Measurements from ENCODE around the gene RASGRP3.

The RASGRP3 gene

DNA sequence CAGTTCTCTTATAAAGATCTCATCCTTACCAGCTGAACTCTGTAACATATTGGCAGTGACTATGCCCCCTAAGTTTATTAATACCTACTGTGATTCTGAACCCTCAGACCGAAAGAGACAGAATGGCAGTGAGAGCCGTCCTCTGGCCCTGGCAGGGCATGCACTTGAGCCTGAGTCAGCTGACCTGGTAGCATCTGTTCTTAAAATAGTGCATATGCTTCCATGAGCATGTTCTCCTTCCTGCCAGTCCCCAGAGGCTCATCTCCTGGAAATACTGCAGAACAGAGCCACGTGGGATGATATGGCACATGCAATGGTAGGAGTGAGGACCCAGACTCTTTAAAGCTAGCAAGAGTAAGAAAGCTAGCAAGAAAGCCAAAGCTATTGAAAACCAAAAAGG is 59.0 kb downstream of the RASGRP3 start:
- Mint-ChIP-seq H3K4me3 (no peak overlapping the region), H3K27me3 (no peaks in the 10 kb centered on the region), H3K36me3 (ENCODE audit: low read depth) (peaks cover 3% of the 10 kb centered on the region), H3K4me1 (ENCODE audit: low read depth) (no peaks in the 10 kb centered on the region), H3K9me3 (no peaks in the 10 kb centered on the region), H3K27ac (no peak overlapping the region)
- DNase-seq: no peak

- no peaks in the 10 kb centered on the region for H3K27me3 Mint-ChIP-seq
- H3K4me1 Mint-ChIP-seq (ENCODE audit: low read depth): no peaks in the 10 kb centered on the region
- DNase-seq: no peak
- no peaks in the 10 kb centered on the region for H3K9me3 Mint-ChIP-seq
- H3K4me3 Mint-ChIP-seq: no peak overlapping the region
- no peak overlapping the region for H3K27ac Mint-ChIP-seq
- peaks cover 11% of the 10 kb centered on the region for H3K36me3 Mint-ChIP-seq (ENCODE audit: low read depth)
These were observed 64.8 kb downstream of the RASGRP3 start for GRCh38 chr2:33541243-33541642.

GRCh38 chr2:33550206-33550605 is 73.8 kb downstream of the RASGRP3 start:
- H3K27me3 Mint-ChIP-seq: no peaks in the 10 kb centered on the region
- no peak overlapping the region for H3K27ac Mint-ChIP-seq
- H3K4me1 Mint-ChIP-seq (ENCODE audit: low read depth): peaks cover 5% of the 10 kb centered on the region
- no peak overlapping the region for H3K4me3 Mint-ChIP-seq
- peaks cover 19% of the 10 kb centered on the region for H3K36me3 Mint-ChIP-seq (ENCODE audit: low read depth)
- DNase-seq: no peak
- no peaks in the 10 kb centered on the region for H3K9me3 Mint-ChIP-seq

- Mint-ChIP-seq H3K27me3 (no peaks in the 10 kb centered on the region), H3K4me3 (no peak overlapping the region), H3K4me1 (ENCODE audit: low read depth) (peaks cover 5% of the 10 kb centered on the region), H3K36me3 (ENCODE audit: low read depth) (peaks cover 23% of the 10 kb centered on the region), H3K9me3 (no peaks in the 10 kb centered on the region), H3K27ac (no peak overlapping the region)
- no peak for DNase-seq
These were observed 76.5 kb downstream of the RASGRP3 start for GRCh38 chr2:33552758-33553461.

DNA sequence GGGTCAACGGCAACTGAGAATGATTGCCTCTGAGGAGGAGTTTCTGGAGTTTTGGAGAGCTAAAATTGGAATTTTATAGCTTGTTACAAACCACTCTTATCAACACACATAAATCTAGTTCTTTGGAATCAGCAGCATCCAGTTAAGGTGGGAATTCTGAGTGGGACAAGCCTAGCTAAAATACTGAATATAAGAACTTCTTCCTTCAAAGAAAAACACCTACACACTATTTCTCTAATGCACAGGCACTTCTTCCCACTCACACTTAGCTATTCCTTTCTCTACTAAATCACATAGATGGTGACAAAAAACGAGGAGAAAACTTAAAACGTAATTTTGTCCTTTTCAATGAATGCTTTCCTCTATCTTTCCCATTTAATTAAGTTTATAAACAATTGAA is 79.2 kb downstream of the RASGRP3 start:
- Mint-ChIP-seq H3K9me3 (no peaks in the 10 kb centered on the region), H3K36me3 (ENCODE audit: low read depth) (peaks cover 37% of the 10 kb centered on the region), H3K4me1 (ENCODE audit: low read depth) (peaks cover 5% of the 10 kb centered on the region), H3K4me3 (no peak overlapping the region), H3K27me3 (no peaks in the 10 kb centered on the region), H3K27ac (no peak overlapping the region)
- DNase-seq: no peak

DNA sequence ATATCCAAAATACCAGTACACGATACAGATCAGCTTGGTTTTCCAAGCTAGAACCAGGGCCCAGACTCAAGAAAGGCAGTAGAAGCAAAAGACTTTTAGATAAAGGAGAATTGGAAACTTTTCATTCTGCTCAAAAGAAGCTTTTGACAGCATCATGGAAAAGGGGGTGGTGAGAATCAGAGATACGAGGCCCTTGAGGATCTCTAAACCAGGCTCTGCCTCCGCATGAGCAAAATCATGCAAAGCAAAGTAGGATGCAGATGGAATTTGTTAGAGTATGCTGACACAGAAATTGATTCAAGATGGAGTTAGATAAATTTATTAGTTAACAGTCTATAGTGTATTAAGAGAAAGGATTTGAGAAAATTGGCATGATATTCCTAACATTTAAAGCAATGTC is 82.9 kb downstream of the RASGRP3 start:
- H3K9me3 Mint-ChIP-seq: no peaks in the 10 kb centered on the region
- no peak overlapping the region for H3K27ac Mint-ChIP-seq
- H3K36me3 Mint-ChIP-seq (ENCODE audit: low read depth): peaks cover 52% of the 10 kb centered on the region
- H3K4me1 Mint-ChIP-seq (ENCODE audit: low read depth): peaks cover 5% of the 10 kb centered on the region
- no peak overlapping the region for H3K4me3 Mint-ChIP-seq
- DNase-seq: no peak
- H3K27me3 Mint-ChIP-seq: no peaks in the 10 kb centered on the region

GRCh38 chr2:33560017-33560416 is 83.6 kb downstream of the RASGRP3 start:
- H3K27ac Mint-ChIP-seq: no peak overlapping the region
- no peak for DNase-seq
- no peaks in the 10 kb centered on the region for H3K9me3 Mint-ChIP-seq
- no peak overlapping the region for H3K4me3 Mint-ChIP-seq
- peaks cover 50% of the 10 kb centered on the region for H3K36me3 Mint-ChIP-seq (ENCODE audit: low read depth)
- peaks cover 1% of the 10 kb centered on the region for H3K4me1 Mint-ChIP-seq (ENCODE audit: low read depth)
- H3K27me3 Mint-ChIP-seq: no peaks in the 10 kb centered on the region

DNA sequence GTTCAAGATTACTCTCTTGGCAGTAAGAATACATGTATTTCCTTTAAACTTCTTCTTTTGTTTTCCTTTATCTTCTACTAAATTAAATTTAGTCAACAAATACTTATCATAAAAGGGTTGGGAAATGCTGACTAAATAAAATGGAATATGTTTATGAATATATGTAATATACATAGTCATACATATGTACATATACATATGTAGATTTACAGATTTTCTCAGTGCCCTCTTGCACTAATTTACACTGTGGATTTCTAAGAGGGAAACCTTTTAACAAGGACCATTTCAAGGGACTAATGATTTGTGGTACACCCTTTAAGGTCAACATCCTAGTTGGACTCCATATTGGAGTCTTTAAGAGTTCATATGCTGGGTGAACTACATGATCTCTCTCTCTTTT is 85.4 kb downstream of the RASGRP3 start:
- Mint-ChIP-seq H3K9me3 (no peaks in the 10 kb centered on the region), H3K4me1 (ENCODE audit: low read depth) (no peaks in the 10 kb centered on the region), H3K27ac (no peak overlapping the region), H3K4me3 (no peak overlapping the region), H3K36me3 (ENCODE audit: low read depth) (peaks cover 52% of the 10 kb centered on the region), H3K27me3 (no peaks in the 10 kb centered on the region)
- no peak for DNase-seq

GRCh38 chr2:33570681-33571080 is 94.2 kb downstream of the RASGRP3 start:
- DNase-seq: no peak
- Mint-ChIP-seq H3K9me3 (no peaks in the 10 kb centered on the region), H3K4me1 (ENCODE audit: low read depth) (peaks cover 4% of the 10 kb centered on the region), H3K27me3 (no peaks in the 10 kb centered on the region), H3K4me3 (no peak overlapping the region), H3K27ac (no peak overlapping the region), H3K36me3 (ENCODE audit: low read depth) (peaks cover 2% of the 10 kb centered on the region)

DNA sequence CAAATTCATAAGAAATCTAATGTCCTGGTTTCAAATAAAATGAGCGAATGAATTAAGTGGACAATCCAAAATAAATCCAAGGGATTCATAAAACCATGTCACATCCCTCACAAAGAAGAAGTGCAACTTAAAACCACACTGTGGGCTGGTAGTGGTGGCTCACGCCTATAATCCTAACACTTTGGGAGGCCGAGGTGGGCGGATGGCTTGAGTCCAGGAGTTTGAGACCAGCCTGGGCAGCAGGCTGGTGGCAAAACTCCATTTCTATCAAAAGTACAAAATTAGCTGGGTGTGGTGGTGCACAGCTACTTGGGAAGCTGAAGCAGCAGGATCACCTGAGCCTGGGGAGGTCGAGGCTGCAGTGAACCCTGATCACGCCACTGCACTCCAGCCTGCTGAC is 97.2 kb downstream of the RASGRP3 start:
- peaks cover 4% of the 10 kb centered on the region for H3K4me1 Mint-ChIP-seq (ENCODE audit: low read depth)
- H3K36me3 Mint-ChIP-seq (ENCODE audit: low read depth): peaks cover under 1% of the 10 kb centered on the region
- H3K9me3 Mint-ChIP-seq: no peaks in the 10 kb centered on the region
- H3K27ac Mint-ChIP-seq: no peak overlapping the region
- H3K4me3 Mint-ChIP-seq: no peak overlapping the region
- H3K27me3 Mint-ChIP-seq: no peaks in the 10 kb centered on the region
- no peak for DNase-seq

- peaks cover 12% of the 10 kb centered on the region for H3K4me1 Mint-ChIP-seq (ENCODE audit: low read depth)
- no peak overlapping the region for H3K4me3 Mint-ChIP-seq
- no peaks in the 10 kb centered on the region for H3K27me3 Mint-ChIP-seq
- H3K36me3 Mint-ChIP-seq (ENCODE audit: low read depth): peaks cover 17% of the 10 kb centered on the region
- H3K27ac Mint-ChIP-seq: no peak overlapping the region
- H3K9me3 Mint-ChIP-seq: no peaks in the 10 kb centered on the region
- no peak for DNase-seq
These were observed 100.6 kb downstream of the RASGRP3 start for GRCh38 chr2:33577084-33577483.

DNA sequence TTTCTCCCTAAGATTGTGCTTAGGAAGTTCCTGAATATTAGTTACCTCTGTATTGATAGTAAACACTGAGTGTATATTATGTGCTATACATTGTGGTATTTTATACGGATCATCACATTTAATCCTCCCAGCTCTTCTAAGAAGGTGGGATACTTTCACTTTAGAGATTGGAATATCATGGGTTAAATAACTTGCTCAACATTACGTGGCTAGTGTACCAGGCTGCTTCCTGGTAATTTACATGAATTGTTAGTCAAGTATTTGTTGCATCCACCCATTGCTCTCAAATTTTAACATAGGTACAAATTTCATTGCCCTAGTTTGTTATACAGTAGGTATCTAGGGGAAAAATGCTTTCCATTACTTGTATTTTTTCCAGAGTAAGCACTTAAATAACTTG is 101.2 kb downstream of the RASGRP3 start:
- Mint-ChIP-seq H3K27me3 (no peaks in the 10 kb centered on the region), H3K4me1 (ENCODE audit: low read depth) (peaks cover 16% of the 10 kb centered on the region), H3K36me3 (ENCODE audit: low read depth) (peaks cover 23% of the 10 kb centered on the region), H3K4me3 (no peak overlapping the region), H3K9me3 (no peaks in the 10 kb centered on the region), H3K27ac (no peak overlapping the region)
- DNase-seq: no peak

GRCh38 chr2:33579227-33579626 is 102.8 kb downstream of the RASGRP3 start:
- Mint-ChIP-seq H3K36me3 (ENCODE audit: low read depth) (peaks cover 36% of the 10 kb centered on the region), H3K9me3 (no peaks in the 10 kb centered on the region), H3K27me3 (no peaks in the 10 kb centered on the region), H3K4me3 (no peak overlapping the region), H3K27ac (no peak overlapping the region), H3K4me1 (ENCODE audit: low read depth) (peaks cover 19% of the 10 kb centered on the region)
- DNase-seq: no peak

GRCh38 chr2:33581872-33582271 is 105.4 kb downstream of the RASGRP3 start:
- Mint-ChIP-seq H3K36me3 (ENCODE audit: low read depth) (peaks cover 59% of the 10 kb centered on the region), H3K27me3 (no peaks in the 10 kb centered on the region), H3K27ac (peak overlapping the region; percentile 38), H3K4me3 (no peak overlapping the region), H3K4me1 (ENCODE audit: low read depth) (peaks cover 19% of the 10 kb centered on the region), H3K9me3 (no peaks in the 10 kb centered on the region)
- no peak for DNase-seq

- DNase-seq: no peak
- no peaks in the 10 kb centered on the region for H3K27me3 Mint-ChIP-seq
- no peaks in the 10 kb centered on the region for H3K9me3 Mint-ChIP-seq
- no peak overlapping the region for H3K27ac Mint-ChIP-seq
- no peak overlapping the region for H3K4me3 Mint-ChIP-seq
- peaks cover 69% of the 10 kb centered on the region for H3K36me3 Mint-ChIP-seq (ENCODE audit: low read depth)
- H3K4me1 Mint-ChIP-seq (ENCODE audit: low read depth): peaks cover 19% of the 10 kb centered on the region
These were observed 106.9 kb downstream of the RASGRP3 start for GRCh38 chr2:33583194-33583938.

Data from activated T-cell treated with anti-CD3 and anti-CD28 coated beads, Interleukin-2, amount 50 U/mL, for 24 hours (primary cell).